8988T (cell line): Measurements from ENCODE around the gene OR4C46.
"Not testable (repeated sequence)": the region's sequence is repeated elsewhere in the genome, so short reads cannot be mapped to it uniquely, and the experiment has no call there.

Experiments used
- DNase-seq: peaks from one replicate; pipeline ENCODE4 v3.0.0; 2011

OR4C46 gene

GRCh38 chr11:54603898-54604297 lies at the start of gene OR4C46:
Gene OR4C46 (minus strand): TSS chr11:54603998. CDS start chr11:54603998, 0 bp downstream.
- DNase-seq, result no peak

- not testable (repeated sequence) for DNase-seq
These were observed 41.8 kb upstream of the OR4C46 start for GRCh38 chr11:54645606-54646005.

- not testable (repeated sequence) for DNase-seq
These were observed 42.4 kb downstream of the OR4C46 start for GRCh38 chr11:54561439-54561838.

GRCh38 chr11:54558919-54559318 lies 44.9 kb downstream of the OR4C46 start:
- DNase-seq, result no peak

- DNase-seq, result no peak
These were observed 45.4 kb downstream of the OR4C46 start for GRCh38 chr11:54558407-54558806.
